WTC11 (cell line): Measurements from ENCODE around the gene TAF1D. TPM values are rescaled to one million over a fixed set of nuclear protein-coding genes. Genes with fewer than 3 reads are reported as not detected.

Experiments
- ATAC-seq: fragments of 200-7000 bp; cut with Tn5 transposase; 2 replicates; pipeline ENCODE4 v1.10.0; 2021; ENCODE audit warnings: mild to moderate bottlenecking, moderate library complexity
- CTCF ChIA-PET: fragments of 300-600 bp; sonication (Branson Sonifier 250); formaldehyde crosslinking; loops from one replicate; lab custom pipeline; 2021; ENCODE audit warnings: antibody characterized with exemption; lab: Charles Lee
- POLR2A ChIA-PET: fragments of 350-600 bp; sonication (Branson Sonifier 250); formaldehyde crosslinking; loops from one replicate; lab custom pipeline; 2021; ENCODE audit warnings: antibody characterized with exemption; lab: Charles Lee
- DNase-seq: peaks from one replicate; pipeline ENCODE4 v3.0.0; 2021; ENCODE audit warnings: low spot score
- H3K27ac Mint-ChIP-seq: 2 replicates; pipeline ENCODE4 v1.8.0; 2021; ENCODE audit warnings: mixed read lengths
- H3K27me3 Mint-ChIP-seq: 2 replicates; pipeline ENCODE4 v1.8.0; 2021; ENCODE audit warnings: low read depth, mild to moderate bottlenecking, moderate library complexity, mixed read lengths
- H3K36me3 Mint-ChIP-seq: 2 replicates; pipeline ENCODE4 v1.8.0; 2021; ENCODE audit warnings: mixed read lengths
- H3K4me1 Mint-ChIP-seq: 2 replicates; pipeline ENCODE4 v1.8.0; 2022; ENCODE audit warnings: mixed read lengths
- H3K4me3 Mint-ChIP-seq: 2 replicates; pipeline ENCODE4 v1.8.0; 2021; ENCODE audit warnings: mild to moderate bottlenecking, moderate library complexity, mixed read lengths
- H3K9me3 Mint-ChIP-seq: 2 replicates; pipeline ENCODE4 v1.8.0; 2021; ENCODE audit warnings: mixed read lengths
- CREB1 ChIP-seq: sonication (generic); formaldehyde crosslinking; IDR thresholded peaks from 2 replicates; pipeline ENCODE4 v1.8.0; 2023; ENCODE audit warnings: mild to moderate bottlenecking, missing genetic modification reagents
- CREM ChIP-seq: sonication (generic); formaldehyde crosslinking; IDR thresholded peaks from 2 replicates; pipeline ENCODE4 v1.8.1; 2022; ENCODE audit warnings: mild to moderate bottlenecking, missing genetic modification reagents, moderate library complexity
- ERG ChIP-seq: fragments of 250-450 bp; sonication (Bioruptor Pico); IDR thresholded peaks from 2 replicates; pipeline ENCODE4 v1.8.0; 2021; ENCODE audit warnings: mild to moderate bottlenecking
- FOXK1 ChIP-seq: sonication (generic); formaldehyde crosslinking; IDR thresholded peaks from 2 replicates; pipeline ENCODE4 v1.8.0; 2022; ENCODE audit warnings: mild to moderate bottlenecking, moderate library complexity, missing genetic modification reagents
- FOXP4 ChIP-seq: sonication (generic); formaldehyde crosslinking; IDR thresholded peaks from 2 replicates; pipeline ENCODE4 v1.8.0; 2022; ENCODE audit warnings: mild to moderate bottlenecking, missing genetic modification reagents
- GTF2I ChIP-seq: fragments of 250-450 bp; sonication (Bioruptor Pico); conservative IDR thresholded peaks from 2 replicates; pipeline ENCODE4 v1.4.0; 2021; ENCODE audit warnings: mild to moderate bottlenecking
- IRF1 ChIP-seq: sonication (generic); formaldehyde crosslinking; IDR thresholded peaks from 2 replicates; pipeline ENCODE4 v1.8.0; 2023; ENCODE audit warnings: missing genetic modification reagents
- NFATC4 ChIP-seq: fragments of 250-450 bp; sonication (Bioruptor Pico); IDR thresholded peaks from 2 replicates; pipeline ENCODE4 v1.9.0; 2021; ENCODE audit warnings: mild to moderate bottlenecking
- NR3C1 ChIP-seq: sonication (generic); formaldehyde crosslinking; conservative IDR thresholded peaks from 2 replicates; pipeline ENCODE4 v1.8.1; 2023; ENCODE audit warnings: low read depth, mild to moderate bottlenecking, missing genetic modification reagents
- SOX15 ChIP-seq: fragments of 250-450 bp; sonication (Bioruptor Pico); IDR thresholded peaks from 2 replicates; pipeline ENCODE4 v1.9.0; 2021; ENCODE audit warnings: mild to moderate bottlenecking
- STAT6 ChIP-seq: sonication (generic); formaldehyde crosslinking; conservative IDR thresholded peaks from 2 replicates; pipeline ENCODE4 v1.8.1; 2023; ENCODE audit warnings: mild to moderate bottlenecking, low read depth, missing genetic modification reagents, moderate library complexity
- TCF7 ChIP-seq: sonication (generic); formaldehyde crosslinking; IDR thresholded peaks from 2 replicates; pipeline ENCODE4 v1.8.0; 2022; ENCODE audit warnings: mild to moderate bottlenecking, low read depth, missing genetic modification reagents, moderate library complexity
- TEAD4 ChIP-seq: sonication (generic); formaldehyde crosslinking; IDR thresholded peaks from 2 replicates; pipeline ENCODE4 v1.8.0; 2022; ENCODE audit warnings: mild to moderate bottlenecking, missing genetic modification reagents
- TP53 ChIP-seq: sonication (generic); formaldehyde crosslinking; IDR thresholded peaks from 2 replicates; pipeline ENCODE4 v1.8.1; 2023; ENCODE audit warnings: mild to moderate bottlenecking, missing genetic modification reagents
- USF1 ChIP-seq: sonication (generic); formaldehyde crosslinking; IDR thresholded peaks from 2 replicates; pipeline ENCODE4 v1.8.0; 2022; ENCODE audit warnings: mild to moderate bottlenecking, missing genetic modification reagents
- ZBTB21 ChIP-seq: sonication (generic); formaldehyde crosslinking; IDR thresholded peaks from 2 replicates; pipeline ENCODE4 v1.8.1; 2023; ENCODE audit warnings: mild to moderate bottlenecking, missing genetic modification reagents, borderline replicate concordance
- ZNF121 ChIP-seq: sonication (generic); formaldehyde crosslinking; IDR thresholded peaks from 2 replicates; pipeline ENCODE4 v1.8.0; 2023; ENCODE audit warnings: missing genetic modification reagents
- ZNF219 ChIP-seq: sonication (generic); formaldehyde crosslinking; IDR thresholded peaks from 2 replicates; pipeline ENCODE4 v1.8.0; 2023; ENCODE audit warnings: missing genetic modification reagents, mild to moderate bottlenecking, borderline replicate concordance
- ZNF425 ChIP-seq: fragments of 250-450 bp; sonication (Bioruptor Pico); conservative IDR thresholded peaks from 2 replicates; pipeline ENCODE4 v1.9.0; 2021; ENCODE audit warnings: mild to moderate bottlenecking
- total RNA-seq: library from RNA; stranded (reverse); gene quantifications from 3 replicates; pipeline ENCODE4 v1.2.3, GENCODE V29; 2021

The TAF1D gene
- total RNA-seq, 1 experiment from 2014 or later: 223 TPM

GRCh38 chr11:93712678-93713077 is 28.6 kb downstream of the TAF1D start (continued):
- no peak for TF ChIP-seq FOXP4
- TF ChIP-seq USF1 (CRISPR knock-in tag): no peak
- no peak for TF ChIP-seq NFATC4 (CRISPR knock-in tag)
- no peak for TF ChIP-seq STAT6 (CRISPR knock-in tag)
- TF ChIP-seq CREM (CRISPR knock-in tag): no peak
- TF ChIP-seq TEAD4: no peak
- no peak for TF ChIP-seq SOX15 (CRISPR knock-in tag)
- TF ChIP-seq ZNF219 (CRISPR knock-in tag): no peak
- no peak for TF ChIP-seq CREB1 (CRISPR knock-in tag)
- no peak for TF ChIP-seq IRF1 (CRISPR knock-in tag)

- Mint-ChIP-seq H3K27me3 (no peaks in the 10 kb centered on the region), H3K27ac (no peak overlapping the region), H3K9me3 (peaks cover 31% of the 10 kb centered on the region), H3K4me3 (no peak overlapping the region), H3K36me3 (peaks cover 61% of the 10 kb centered on the region), H3K4me1 (peaks cover 3% of the 10 kb centered on the region)
- no peak for DNase-seq
- no peak for ATAC-seq
- ChIA-PET POLR2A (no interaction called here), CTCF (no interaction called here)
- TF ChIP-seq ZNF121 (no peak), ZBTB21 (no peak), ZNF425 (no peak), TP53 (CRISPR knock-in tag) (no peak), FOXK1 (no peak), NR3C1 (CRISPR knock-in tag) (no peak), ERG (CRISPR knock-in tag) (no peak), TCF7 (no peak), GTF2I (CRISPR knock-in tag) (no peak)
- TF ChIP-seq, all 79 proteins: peak for 0
These were observed 31.1 kb downstream of the TAF1D start for GRCh38 chr11:93710239-93710638.
